Stimulated activated naive CD4-positive, alpha-beta T cell treated with Interleukin-2 at 50 U/mL for 16 hours (primary cell): Measurements from ENCODE around the gene NR6A1.

Experiments used
- DNase-seq: peaks from one replicate; lab custom pipeline; 2025; lab: John Stamatoyannopoulos, UW

NR6A1 gene

GRCh38 chr9:124488641-124489210, 282.4 kb downstream of the NR6A1 start:
- no peak for DNase-seq

GRCh38 chr9:124487260-124488182, 283.6 kb downstream of the NR6A1 start:
- no peak for DNase-seq

- DNase-seq = no peak
These were observed 284.3 kb downstream of the NR6A1 start for GRCh38 chr9:124486778-124487259.

- DNase-seq = no peak
These were observed 285.2 kb downstream of the NR6A1 start for GRCh38 chr9:124485936-124486335.

- DNase-seq = no peak
These were observed 285.9 kb downstream of the NR6A1 start for GRCh38 chr9:124485201-124485600.

- DNase-seq = no peak
These were observed 287.6 kb downstream of the NR6A1 start for GRCh38 chr9:124483481-124483880.

- DNase-seq = no peak
These were observed 288.6 kb downstream of the NR6A1 start for GRCh38 chr9:124482431-124483031.

GRCh38 chr9:124481115-124481514, 290.0 kb downstream of the NR6A1 start:
- DNase-seq = no peak

- no peak for DNase-seq
These were observed 290.5 kb downstream of the NR6A1 start for GRCh38 chr9:124480621-124480981.

- no peak for DNase-seq
These were observed 291.0 kb downstream of the NR6A1 start for GRCh38 chr9:124479947-124480620.

GRCh38 chr9:124479371-124479770, 291.7 kb downstream of the NR6A1 start:
- DNase-seq = no peak

GRCh38 chr9:124478354-124478753, 292.8 kb downstream of the NR6A1 start:
- no peak for DNase-seq

- DNase-seq = no peak
These were observed 293.3 kb downstream of the NR6A1 start for GRCh38 chr9:124477648-124478285.

- no peak for DNase-seq
These were observed 293.9 kb downstream of the NR6A1 start for GRCh38 chr9:124477211-124477647.

- DNase-seq = no peak
These were observed 295.0 kb downstream of the NR6A1 start for GRCh38 chr9:124475868-124476690.

GRCh38 chr9:124475158-124475867, 295.8 kb downstream of the NR6A1 start:
- no peak for DNase-seq

- no peak for DNase-seq
These were observed 297.0 kb downstream of the NR6A1 start for GRCh38 chr9:124474151-124474550.

GRCh38 chr9:124473310-124473709, 297.8 kb downstream of the NR6A1 start:
- DNase-seq = no peak

- no peak for DNase-seq
These were observed 298.3 kb downstream of the NR6A1 start for GRCh38 chr9:124472770-124473169.

- no peak for DNase-seq
These were observed 299.4 kb downstream of the NR6A1 start for GRCh38 chr9:124471761-124472160.
